ENCODE results near the gene SLC17A5.
A peak's percentile ranks its signal among the peaks of the same experiment; 100 is the strongest.

Gene SLC17A5

GRCh38 chr6:73679009-73679408, 25.2 kb upstream of the SLC17A5 start:
- no peak overlapping the region for H3K4me3 ChIP-seq (ENCODE audit: low read length)
- no peak for TF ChIP-seq ZNF274 (IDR thresholded peaks at IDR 0.05; ENCODE audit: low read depth, low read length)

GRCh38 chr6:73675466-73676098, 21.8 kb upstream of the SLC17A5 start:
- no peak overlapping the region for H3K4me3 ChIP-seq (ENCODE audit: low read length)
- no peak for TF ChIP-seq ZNF274 (IDR thresholded peaks at IDR 0.05; ENCODE audit: low read depth, low read length)

GRCh38 chr6:73671911-73672685, 18.3 kb upstream of the SLC17A5 start:
- no peak for TF ChIP-seq ZNF274 (IDR thresholded peaks at IDR 0.05; ENCODE audit: low read depth, low read length)
- H3K4me3 ChIP-seq (ENCODE audit: low read length), result no peak overlapping the region

- no peak for TF ChIP-seq ZNF274 (IDR thresholded peaks at IDR 0.05; ENCODE audit: low read depth, low read length)
- H3K4me3 ChIP-seq (ENCODE audit: low read length), result no peak overlapping the region
Observed at GRCh38 chr6:73669005-73669404, 15.2 kb upstream of the SLC17A5 start.

GRCh38 chr6:73667798-73668197, 14.0 kb upstream of the SLC17A5 start:
- no peak for TF ChIP-seq ZNF274 (IDR thresholded peaks at IDR 0.05; ENCODE audit: low read depth, low read length)

GRCh38 chr6:73666393-73666792, 12.6 kb upstream of the SLC17A5 start:
- H3K4me3 ChIP-seq (ENCODE audit: low read length), result no peak overlapping the region
- TF ChIP-seq ZNF274 (IDR thresholded peaks at IDR 0.05; ENCODE audit: low read depth, low read length), result no peak

More at GRCh38 chr6:73667798-73668197, 14.0 kb upstream of the SLC17A5 start:
- H3K4me3 ChIP-seq (ENCODE audit: low read length), result no peak overlapping the region

- TF ChIP-seq ZNF274 (IDR thresholded peaks at IDR 0.05; ENCODE audit: low read depth, low read length), result no peak
- H3K4me3 ChIP-seq (ENCODE audit: low read length), result no peak overlapping the region
Observed at GRCh38 chr6:73665686-73666319, 12.0 kb upstream of the SLC17A5 start.

GRCh38 chr6:73664701-73665100, 10.9 kb upstream of the SLC17A5 start:
- TF ChIP-seq ZNF274 (IDR thresholded peaks at IDR 0.05; ENCODE audit: low read depth, low read length), result no peak
- no peak overlapping the region for H3K4me3 ChIP-seq (ENCODE audit: low read length)

GRCh38 chr6:73657201-73657600, 3.4 kb upstream of the SLC17A5 start:
- no peak overlapping the region for H3K4me3 ChIP-seq (ENCODE audit: low read length)
- TF ChIP-seq ZNF274 (IDR thresholded peaks at IDR 0.05; ENCODE audit: low read depth, low read length), result no peak

GRCh38 chr6:73656531-73657145, 2.8 kb upstream of the SLC17A5 start:
- no peak for TF ChIP-seq ZNF274 (IDR thresholded peaks at IDR 0.05; ENCODE audit: low read depth, low read length)
- H3K4me3 ChIP-seq (ENCODE audit: low read length), result no peak overlapping the region

GRCh38 chr6:73655341-73655917, 1.6 kb upstream of the SLC17A5 start:
- TF ChIP-seq ZNF274 (IDR thresholded peaks at IDR 0.05; ENCODE audit: low read depth, low read length), result no peak
- H3K4me3 ChIP-seq (ENCODE audit: low read length), result no peak overlapping the region

GRCh38 chr6:73652637-73653570, 888 bp downstream of the SLC17A5 start:
- TF ChIP-seq ZNF274 (IDR thresholded peaks at IDR 0.05; ENCODE audit: low read depth, low read length), result no peak
- H3K4me3 ChIP-seq (ENCODE audit: low read length), result peak overlapping the region; percentile 96

GRCh38 chr6:73649783-73650182, 4.0 kb downstream of the SLC17A5 start:
- H3K4me3 ChIP-seq (ENCODE audit: low read length), result no peak overlapping the region
- TF ChIP-seq ZNF274 (IDR thresholded peaks at IDR 0.05; ENCODE audit: low read depth, low read length), result no peak

Data from GM08714 (cell line).